Germinal center (tissue), 1 donor: ENCODE measurements around the gene SLX9.

ENCODE experiments used
- DNase-seq: peaks from one replicate; pipeline ENCODE4 v3.0.0; 2012; ENCODE audit warnings: mixed read lengths, low spot score

Gene SLX9

DNA sequence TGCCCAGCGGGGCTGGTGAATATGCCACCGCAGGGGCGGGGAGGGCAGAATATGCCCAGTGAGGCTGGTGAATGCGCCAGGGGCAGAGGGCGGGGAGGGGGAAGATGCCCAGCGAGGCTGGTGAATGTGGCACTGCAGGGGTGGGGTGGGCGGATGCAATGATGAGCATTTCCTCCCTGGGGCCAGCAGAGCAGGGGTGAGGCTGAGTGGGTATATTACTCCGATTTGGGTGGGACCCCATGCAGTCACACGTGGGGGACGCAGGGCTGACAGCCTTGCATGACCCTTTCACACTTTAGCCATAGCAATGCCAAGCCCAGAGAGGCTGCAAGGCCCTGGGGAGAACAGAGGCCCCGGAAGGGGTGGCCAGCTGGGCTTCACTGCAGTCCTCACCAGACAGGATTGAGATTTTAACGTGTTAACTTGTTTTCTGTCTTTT is 9.3 kb upstream of the SLX9 start:
- peak; percentile 72 for DNase-seq

DNA sequence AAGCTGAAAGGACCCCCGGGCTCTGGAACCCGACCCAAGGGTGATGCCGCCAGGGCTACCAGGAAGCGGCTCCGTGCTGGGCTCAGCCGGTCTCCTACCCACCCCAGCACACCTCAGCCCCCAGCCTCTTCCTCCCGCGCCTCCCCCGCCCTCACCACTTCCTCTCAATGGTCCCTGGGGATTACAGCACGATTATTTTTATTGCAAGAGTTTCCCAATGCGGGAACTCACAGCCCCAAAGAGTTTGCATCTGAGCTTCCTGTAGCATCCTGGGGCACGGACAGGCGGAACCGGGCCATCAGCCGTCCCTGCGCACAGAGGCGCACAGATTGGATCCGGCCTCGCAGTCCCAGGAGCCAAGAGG is 8.7 kb upstream of the SLX9 start:
- peak; percentile 86 for DNase-seq

DNA sequence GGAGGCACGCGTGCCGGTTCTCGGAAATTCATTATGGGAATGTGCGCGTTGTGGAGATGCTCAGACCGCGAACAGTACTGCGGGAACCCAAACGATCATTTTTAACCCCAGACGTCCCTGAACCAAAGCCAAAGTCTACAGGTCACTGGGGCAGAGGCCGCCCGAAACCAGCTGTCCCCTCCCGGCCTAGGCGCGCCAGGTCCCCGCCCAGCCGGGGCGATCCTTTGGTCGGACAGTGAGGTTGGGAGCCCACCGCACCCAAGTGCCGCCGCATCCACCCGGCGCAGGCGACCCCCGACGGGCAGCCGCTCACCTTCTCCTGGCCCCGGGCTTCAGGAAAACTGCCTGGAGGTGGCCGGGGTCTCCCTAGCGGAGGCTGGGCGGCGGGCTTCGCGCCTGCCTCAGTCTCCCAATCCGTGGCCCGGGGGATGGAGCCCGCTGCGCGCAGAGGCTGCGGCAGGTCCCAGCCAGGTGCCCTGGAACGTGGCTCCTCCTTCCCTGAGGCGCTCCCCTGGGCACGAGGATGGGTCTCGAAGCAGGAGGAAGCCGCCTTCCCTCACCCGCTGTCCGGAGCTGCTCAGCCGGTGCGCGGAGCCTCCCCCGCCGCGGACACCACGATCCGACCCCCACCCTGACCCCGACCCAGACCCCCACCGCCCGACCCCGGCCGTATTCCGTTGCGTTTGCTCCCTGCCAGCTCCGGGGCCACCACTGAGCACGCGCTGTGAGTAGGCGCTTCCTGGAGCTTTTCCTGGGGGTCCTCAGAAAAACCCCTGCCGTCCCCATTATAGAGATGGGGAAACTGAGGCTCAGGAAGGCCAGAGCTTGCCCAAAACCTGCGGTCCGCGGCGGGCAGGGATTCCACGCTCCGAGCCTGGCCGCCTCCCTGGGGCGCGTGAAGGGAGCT is 8.1 kb upstream of the SLX9 start:
- no peak for DNase-seq

DNA sequence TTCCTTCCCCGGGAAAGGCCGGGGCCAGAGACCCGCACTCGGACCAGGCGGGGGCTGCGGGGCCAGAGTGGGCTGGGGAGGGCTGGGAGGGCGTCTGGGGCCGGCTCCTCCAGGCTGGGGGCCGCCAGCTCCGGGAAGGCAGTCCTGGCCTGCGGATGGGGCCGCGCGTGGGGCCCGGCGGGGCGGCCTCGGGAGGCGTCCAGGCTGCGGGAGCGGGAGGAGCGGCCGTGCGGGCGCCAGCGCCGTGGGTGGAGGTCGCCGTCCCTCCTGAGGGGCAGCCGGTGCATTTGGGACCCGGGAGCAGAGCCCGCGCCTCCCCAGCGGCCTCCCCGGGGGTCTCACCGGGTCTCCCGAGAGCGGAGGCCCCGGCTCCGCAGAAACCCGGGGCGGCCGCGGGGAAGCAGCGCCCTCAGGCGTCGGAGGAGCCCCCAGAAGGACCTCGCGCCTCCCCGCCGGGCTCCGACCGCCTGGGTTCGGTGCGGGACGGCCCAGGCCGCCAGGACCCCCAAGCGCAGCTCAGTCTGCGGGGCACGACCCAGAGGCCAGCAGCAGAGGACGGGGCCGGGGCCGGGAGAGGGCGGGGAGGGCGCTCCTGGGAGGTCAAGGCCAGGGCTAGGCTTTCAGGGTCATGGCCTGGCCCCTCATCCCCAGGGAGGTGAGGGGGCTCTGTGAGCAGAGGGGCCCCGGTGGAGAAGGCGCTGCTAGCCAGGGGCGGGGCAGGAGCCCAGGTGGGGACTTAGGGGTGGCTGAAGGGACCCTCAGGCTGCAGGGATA is 7.2 kb upstream of the SLX9 start:
- DNase-seq: peak; percentile 74

DNA sequence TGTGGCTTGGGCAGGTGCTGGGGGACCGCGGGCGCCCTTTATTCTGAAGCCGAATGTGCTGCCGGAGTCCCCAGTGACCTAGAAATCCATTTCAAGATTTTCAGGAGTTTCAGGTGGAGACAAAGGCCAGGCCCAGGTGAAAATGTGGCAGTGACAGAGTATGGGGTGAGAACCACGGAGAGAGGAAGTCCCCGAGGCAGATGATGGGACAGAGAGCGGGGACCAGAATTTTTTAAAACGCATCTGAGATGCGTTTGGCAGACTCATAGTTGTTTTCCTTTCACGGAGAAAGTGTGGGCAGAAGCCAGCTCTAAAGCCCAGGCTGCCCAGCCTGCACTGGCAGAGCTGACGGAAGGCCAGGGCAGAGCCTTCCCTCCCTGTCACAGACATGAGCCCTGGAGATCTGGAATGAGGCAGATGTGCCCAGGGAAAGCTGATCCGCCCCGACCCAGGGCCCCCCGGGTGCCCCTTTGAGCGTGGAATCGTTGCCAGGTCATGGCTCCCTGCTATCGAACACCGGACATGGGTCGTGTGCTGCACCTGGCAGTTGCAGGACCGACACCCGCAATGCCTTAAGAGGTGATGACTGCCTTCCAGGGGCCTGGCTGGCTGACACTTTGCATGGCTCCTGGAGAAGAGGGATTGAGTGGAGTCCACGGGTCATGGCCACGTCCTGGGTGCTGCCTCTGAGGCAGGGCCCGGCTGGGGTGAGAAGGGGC is 6.5 kb upstream of the SLX9 start:
- DNase-seq: no peak

DNA sequence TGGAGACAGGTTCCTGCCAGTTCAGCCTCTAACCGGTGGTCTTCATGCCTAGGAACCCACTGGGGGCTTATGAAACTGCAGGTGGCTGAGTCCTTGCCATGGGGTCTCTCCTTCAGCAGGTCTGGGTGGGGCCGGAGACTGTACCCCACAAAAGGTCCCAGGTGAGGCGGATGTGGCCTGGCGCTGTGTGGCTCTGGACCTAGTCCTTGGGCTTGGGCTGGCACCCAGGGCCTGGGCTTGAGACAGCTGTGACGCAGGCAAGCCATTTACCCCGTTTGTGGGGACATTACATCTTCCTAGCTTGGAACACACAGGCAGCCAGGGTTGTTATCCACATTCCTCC is 5.9 kb upstream of the SLX9 start:
- DNase-seq: no peak

DNA sequence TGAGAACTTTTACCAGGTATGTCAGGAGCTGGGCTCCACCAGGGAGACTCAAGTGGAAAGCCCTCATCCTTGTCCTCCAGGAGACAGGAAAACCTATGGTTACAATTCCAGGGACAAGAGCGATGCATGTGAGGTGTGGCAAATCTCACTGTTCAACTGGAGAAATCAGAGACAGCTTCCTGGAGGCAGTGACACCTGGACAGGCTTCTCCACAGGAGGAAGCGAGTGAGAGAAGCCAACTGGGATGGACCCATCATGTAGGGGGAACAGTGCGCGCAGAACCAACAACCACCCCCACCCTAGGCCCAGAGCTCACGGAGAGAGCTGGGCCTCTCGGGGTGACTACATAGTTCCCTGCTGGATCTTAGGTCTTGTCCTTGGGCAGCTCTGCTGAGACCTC is 5.6 kb upstream of the SLX9 start:
- DNase-seq: no peak

DNA sequence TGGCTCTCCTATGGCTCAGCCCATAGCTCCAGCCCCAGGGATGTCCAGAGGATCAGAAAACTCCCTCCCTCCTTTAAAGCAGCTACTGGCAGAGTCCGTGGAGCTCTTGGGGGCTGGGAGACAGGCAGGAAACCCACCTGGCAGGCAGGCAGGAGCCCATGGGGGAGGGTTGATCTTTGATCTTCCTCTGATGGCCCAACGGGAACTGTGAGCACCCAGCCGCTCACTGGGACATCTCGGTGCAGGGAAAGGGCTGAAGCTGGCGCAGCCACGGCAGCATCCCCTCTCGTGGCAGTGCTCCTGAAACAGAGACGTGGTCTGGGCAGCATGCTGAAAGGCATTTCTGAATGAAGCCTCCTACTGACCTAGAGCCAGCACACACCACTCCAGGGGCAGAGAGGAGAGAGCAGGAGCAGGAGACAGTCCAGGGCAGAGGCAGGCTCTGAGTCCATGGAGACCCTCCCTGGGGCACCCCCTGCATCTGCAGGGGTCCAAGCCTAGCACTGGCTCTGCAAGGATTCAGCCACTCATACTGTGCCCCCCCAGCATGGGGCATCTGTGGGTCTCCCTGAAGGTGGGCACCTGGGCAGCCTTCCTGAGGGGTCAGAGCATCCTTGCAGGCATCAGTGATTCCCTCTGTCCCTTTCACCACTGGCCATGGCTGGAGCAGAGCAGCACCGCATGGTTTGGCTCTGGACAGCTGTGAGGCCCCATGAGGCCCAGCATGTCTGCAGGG is 4.9 kb upstream of the SLX9 start:
- DNase-seq: no peak

DNA sequence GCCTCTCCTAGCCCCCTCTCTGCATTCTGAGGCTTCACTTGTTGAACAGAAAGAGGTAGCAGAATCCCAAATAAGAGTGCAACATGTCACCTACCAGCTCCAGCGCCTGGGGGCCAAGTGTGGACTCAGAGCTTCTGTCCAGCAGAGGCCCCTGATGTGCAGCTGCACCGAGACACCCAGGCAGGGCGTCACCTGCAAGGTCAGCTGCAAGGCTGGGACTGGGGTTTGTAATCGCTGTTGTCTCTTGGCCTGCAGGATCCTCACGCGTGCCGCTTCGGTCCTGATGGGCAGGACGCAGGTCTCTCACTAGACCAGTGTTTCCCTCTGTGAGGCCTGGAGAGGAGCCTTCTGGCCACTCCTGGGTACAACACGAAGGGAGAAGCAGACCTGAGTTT is 4.3 kb upstream of the SLX9 start:
- DNase-seq: no peak

DNA sequence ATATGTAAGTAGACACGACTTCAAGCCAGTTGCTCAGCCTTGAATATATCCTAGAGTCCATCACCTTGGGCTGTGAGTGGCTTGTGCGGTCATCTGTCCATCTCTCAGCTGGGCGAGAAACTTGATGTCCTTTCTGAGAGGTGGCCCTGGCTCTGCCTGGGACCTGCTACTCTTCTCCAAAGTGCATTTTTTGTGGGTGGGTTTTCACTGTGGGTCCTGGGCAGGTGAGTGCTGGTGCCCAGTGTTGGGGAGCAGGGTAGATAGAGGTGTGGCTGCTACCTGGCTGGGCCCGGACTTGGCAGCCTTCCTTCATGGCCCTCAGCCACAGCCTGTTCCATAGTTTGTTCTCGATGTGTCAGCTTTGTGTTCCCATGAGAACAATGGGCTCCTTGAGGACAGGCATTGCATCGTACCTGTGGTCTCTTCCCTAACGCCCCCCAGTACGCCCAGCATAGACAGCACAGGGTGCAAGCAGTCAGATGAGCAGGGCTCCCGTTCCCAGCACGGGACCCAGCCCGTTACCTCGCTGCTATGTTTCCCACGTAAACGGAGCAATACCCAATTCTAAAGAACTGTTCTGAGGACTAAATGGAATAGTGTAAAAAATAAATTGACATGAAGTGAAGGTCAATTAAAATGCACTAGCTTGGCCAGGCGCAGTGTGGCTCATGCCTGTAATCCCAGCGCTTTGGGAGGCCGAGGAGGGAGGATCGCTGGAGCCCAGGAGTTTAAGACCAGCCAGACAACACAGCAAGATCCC is 877 bp upstream of the SLX9 start:
- DNase-seq: no peak

DNA sequence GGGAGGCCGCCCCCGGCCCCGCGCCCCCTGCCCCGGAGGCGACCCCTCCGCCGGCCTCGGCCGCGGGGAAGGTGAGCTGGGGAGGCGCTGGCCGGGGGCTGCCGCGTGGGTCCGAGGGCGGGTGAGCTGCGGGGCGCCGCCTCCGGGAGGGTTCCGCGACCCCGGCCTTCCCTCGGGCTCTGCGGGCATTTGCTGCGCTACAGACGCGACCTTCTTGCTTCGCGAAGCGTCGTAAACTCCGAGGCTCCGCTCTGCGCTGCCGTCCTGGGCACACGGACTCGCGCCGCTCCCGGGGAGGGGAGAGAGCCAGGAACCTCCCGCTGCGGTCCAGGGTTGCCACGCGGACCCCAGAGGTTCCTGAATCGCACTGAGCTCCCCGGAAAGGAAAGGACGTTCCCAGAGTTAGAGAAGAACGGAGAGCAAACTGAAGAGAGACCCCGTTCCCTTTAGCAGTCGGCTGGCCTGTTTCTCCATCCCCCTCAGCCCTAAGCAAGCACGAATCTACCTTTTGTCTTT is 345 bp downstream of the SLX9 start:
- DNase-seq: no peak

DNA sequence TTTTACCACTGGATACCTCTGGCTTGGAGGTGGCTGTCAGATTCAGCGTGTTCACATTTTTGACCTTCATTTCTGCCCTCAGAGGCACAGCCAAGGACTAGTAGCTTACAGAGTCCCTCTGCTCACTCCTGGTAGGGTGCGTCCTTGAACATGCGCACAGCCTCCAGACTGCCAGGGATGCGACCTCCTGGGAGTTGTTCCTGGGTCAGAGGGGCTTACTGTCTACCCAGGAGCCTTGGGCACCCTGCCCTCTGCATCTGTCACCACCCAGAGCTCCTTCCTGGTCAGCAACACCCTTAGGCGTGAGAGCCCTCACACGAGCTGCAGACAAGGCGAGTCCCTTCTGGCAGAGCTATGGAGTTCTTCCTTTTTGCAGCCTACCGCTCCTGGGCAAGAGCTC is 1.7 kb downstream of the SLX9 start:
- DNase-seq: no peak

DNA sequence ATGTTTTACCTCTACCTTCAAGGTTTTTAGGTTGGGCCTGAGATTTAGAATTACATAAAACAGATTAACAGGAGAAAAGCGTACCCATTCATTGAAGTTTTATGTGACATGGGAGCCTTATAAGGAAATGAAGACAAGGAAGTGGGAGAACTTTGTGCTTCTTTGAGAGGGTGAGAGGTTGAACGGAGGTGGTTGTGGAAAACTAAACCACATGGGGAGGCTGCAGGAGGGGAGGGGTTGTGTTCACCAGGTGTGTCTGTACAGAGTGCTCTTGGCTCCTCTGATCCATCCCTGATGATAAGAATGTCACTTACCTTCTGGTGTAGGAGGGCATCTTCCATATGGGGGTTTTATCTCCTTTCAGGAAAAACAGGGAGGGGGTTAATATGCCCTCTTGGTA is 2.7 kb downstream of the SLX9 start:
- DNase-seq: no peak

DNA sequence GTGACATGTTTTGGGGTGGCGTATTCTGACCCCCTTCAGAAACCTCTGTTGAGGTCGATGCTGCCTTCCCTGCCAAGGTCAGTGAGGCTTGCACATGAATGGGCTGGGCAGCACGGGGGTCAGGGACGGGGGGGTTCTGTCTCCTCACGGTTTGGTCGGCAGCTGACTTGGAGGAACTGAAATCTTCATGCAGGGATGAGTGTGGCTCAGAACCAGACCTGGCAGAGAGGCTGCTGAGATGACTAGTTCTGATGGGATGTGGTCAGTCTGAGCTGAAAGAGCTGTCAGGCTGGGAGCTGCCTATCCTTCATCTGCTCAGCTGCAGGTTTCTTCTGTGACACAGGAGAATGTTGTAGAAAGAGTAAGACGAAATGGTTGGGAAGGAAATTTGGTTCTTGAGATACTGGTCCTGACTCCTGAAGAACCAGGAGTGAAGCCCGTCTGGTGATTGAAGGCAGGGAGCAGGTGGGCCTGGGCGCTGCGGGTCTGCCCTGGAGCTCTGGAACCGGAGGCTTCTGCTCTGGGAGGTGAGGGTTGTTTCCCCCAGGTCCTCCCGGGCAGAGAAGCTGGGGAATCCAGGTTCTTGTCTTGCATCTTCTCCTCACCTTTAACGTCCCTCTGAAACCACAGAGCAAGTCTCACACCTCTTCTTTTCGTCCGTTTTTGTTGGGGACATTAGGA is 3.3 kb downstream of the SLX9 start:
- no peak for DNase-seq

DNA sequence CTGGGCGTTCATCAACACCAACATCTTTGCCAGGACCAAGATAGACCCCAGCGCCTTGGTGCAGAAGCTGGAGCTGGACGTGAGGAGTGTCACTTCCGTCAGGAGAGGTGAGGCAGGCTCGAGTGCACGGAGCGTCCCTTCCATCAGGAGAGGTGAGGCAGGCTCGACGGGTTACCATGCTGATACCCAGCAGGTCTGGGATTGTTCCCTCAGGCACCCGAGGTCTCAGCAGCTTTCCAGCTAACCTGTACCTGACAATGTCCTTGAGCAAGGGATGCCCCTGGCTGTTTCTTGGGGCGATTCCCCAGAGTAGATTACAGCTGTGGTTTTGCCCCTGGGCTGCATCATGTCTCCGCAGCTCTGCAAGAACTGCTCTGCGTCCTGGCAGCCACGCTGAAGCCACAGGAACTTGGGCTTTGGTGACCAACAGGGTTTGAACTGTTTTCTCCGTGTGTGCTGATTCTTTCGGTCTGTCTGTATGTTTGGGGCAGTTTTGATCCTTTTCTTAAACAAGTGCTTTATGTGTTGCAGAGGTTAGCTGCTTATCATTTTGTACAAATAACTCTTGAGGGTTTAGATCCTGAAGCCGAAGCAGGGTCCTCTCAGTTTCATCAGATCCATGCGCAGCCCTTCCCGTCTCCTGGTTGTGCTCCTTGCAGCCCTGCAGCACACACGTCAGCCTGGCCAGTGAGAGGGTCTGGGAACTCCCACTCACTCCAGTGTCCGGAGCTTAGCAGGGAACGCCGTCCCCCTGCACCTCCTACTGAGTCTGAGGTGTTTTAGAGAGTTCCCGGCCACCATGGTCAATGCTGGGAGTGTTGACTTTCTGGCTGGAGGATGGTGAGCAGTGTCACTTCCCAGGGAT is 4.1 kb downstream of the SLX9 start:
- DNase-seq: no peak

DNA sequence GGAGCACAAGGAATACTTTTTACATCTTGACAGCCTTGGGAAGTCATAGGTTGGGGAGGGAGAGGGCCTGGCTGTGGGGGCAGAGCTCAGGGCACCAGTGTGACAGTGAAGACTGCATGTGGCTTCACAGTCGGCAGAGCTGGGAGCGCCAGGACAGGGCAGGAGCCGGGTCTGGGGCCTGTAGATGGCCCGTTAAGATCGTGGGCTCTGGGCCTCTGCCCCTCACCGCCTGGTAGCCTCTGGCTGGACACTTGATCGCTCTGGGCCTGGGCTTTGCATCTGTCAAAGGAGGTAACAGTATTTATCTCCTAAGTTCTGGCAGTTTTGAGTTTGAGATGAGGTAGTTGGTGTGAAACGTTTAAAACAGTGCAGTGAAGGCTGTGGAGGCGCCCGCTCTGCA is 4.8 kb downstream of the SLX9 start:
- no peak for DNase-seq

DNA sequence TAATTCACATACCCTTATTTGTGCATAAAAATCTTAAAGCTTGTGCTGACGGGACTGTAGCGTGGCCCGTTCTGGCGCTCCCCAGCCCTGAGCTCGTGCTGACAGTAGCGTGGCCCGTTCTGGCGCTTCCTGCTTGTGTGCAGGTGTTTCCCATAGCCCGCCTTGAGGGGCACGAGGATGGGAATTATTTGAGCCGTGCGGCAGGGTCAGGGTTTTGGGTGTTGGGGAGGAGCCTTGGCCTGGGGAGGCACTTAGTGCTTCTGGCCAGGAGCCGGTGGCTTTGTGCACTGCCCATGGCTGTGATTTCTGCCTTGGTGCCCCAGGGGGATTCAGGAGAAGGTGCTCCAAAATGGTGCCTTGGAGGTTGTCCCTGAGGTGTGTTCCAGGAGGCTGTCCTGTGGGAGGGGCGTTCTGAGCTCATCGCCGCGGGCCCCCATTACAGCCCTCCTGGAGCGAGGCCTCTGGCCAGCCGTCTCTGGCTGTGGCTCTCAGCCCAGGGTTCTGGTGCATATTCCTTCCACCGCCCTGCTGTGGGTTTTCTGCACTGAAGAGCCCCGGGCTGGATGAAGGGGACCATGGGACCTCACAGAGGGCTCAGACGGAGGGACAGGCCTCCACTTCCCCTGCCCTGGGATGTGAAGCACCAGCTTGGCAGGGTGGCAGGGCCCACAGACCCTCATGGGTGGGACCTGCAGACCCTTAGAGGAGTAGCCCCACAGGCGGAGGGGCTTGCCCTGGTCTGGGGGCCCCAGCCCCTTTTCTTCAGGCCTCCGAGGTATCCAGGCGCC is 6.6 kb downstream of the SLX9 start:
- DNase-seq: no peak

DNA sequence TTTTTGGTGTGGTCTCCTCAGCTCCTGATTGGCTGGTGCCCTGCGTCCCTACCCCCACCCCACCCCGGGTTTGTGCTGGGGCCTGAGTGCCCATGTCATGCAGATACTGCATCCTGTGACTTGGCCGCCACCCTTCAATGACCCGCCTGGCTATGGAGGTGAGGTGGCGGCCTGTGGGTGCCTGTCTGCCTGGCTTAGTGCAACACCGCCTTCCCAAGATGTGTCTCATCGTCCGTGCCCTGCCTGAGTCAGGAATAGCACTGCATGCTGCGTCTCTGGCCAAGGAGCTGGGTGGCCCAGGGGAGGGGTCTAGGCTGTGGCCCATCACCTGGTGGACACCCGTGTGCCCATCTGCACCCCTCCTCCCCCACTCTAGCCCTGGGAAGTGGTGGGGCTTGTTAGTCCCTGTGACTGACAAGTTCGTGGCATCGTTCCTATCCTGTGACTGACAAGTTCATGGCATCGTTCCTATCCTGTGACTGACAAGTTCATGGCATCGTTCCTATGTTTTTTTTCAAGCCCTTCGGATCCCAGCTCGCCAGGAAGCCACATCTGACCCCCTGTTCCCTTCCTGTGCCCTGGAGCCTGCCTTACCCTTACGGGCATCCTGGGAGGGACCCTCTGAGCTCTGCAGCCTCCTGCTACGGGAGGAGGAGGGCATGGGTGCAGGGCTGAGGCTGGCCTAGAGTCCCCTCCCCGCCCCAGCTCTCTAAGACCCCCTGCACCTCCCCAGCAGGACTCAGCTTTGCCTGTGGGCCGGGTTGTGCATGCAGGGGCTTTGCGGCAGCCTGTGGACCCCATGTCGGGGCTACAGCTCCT is 7.5 kb downstream of the SLX9 start:
- DNase-seq: no peak
